Measurements from ENCODE around the gene SARDH.

SARDH gene

DNA sequence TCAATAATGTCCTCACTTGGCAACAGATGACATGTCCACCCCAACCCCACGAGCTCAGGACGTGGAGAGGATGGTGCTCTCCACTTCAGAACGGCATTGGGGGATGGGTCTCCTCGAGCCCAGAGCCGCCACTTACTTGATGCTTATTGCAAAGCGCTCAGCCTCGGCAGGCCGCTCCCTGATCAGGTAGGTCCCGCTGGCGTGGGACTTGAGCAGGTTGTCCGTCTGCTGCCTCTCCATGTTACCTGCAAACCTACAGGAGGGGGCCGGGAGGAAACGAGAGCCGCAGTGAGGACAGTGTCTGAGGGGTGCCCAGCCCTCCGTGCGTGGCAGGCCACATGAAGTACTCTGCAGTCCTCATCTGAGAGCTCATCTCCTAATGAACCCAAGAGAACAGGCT lies 36.6 kb upstream of the SARDH start:
- H3K4me3 ChIP-seq (ENCODE audit: low read depth, low read length): no peak overlapping the region
- DNase-seq (ENCODE audit: low read depth): no peak
- TF ChIP-seq, protein P1, sequence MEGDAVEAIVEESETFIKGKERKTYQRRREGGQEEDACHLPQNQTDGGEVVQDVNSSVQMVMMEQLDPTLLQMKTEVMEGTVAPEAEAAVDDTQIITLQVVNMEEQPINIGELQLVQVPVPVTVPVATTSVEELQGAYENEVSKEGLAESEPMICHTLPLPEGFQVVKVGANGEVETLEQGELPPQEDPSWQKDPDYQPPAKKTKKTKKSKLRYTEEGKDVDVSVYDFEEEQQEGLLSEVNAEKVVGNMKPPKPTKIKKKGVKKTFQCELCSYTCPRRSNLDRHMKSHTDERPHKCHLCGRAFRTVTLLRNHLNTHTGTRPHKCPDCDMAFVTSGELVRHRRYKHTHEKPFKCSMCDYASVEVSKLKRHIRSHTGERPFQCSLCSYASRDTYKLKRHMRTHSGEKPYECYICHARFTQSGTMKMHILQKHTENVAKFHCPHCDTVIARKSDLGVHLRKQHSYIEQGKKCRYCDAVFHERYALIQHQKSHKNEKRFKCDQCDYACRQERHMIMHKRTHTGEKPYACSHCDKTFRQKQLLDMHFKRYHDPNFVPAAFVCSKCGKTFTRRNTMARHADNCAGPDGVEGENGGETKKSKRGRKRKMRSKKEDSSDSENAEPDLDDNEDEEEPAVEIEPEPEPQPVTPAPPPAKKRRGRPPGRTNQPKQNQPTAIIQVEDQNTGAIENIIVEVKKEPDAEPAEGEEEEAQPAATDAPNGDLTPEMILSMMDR (IDR thresholded peaks at IDR 0.05; ENCODE audit: insufficient read depth, low read depth, low read length, missing control alignments): no peak

DNA sequence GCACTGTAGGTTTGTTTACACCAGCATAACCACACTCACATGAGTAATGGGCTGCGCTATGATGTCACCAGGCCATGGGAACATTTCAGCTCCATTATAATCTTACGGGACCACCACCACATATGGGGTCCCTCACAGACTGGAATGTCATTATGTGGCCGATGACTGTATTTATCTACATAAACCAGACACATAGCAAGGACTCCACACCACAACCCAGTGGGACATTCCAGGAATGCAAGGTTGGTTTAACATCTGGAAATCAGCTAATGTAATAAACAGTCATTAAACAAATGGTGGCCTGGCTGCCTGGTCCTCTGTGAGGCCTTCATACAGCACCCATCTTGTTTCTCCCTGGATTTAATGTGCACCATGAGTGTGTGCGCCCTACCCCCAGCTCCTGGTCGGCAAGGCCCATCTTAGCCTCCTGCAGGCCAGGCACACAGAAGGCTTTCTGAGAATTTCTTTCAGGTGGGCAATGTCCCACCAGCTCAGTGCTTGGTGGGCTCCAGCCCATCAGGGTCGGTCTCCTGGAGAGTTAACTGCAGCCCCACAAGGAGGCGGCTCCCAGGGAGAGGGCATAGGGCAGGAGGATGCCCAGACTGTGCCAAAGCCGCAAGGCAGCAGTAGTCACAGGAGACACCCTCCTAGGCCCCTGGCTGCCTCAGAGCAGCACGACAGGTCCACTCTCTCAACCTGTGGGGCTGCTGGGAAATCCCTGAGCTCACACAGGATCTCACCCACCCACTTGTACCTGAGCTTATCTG lies 35.9 kb upstream of the SARDH start:
- H3K4me3 ChIP-seq (ENCODE audit: low read depth, low read length): no peak overlapping the region
- TF ChIP-seq, protein P1 (IDR thresholded peaks at IDR 0.05; ENCODE audit: insufficient read depth, low read depth, low read length, missing control alignments): no peak
- DNase-seq (ENCODE audit: low read depth): no peak

DNA sequence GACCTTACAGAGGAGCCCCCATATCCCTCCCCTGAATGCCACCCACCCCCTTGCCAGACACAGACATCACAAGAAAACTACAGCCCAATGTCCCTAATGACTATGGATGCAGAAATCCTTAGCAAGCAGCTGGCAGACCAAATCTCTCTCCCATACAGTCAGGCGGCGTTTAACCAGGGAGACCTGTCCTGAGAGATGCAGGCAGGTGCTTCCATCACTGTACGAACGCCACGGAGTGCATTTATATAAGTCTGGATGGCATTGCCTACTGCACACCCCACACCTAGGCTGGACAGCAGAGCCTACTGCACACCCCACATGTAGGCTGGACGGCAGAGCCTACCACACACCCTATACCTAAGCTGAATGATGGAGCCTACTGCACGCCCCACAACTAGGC lies 34.4 kb upstream of the SARDH start:
- DNase-seq (ENCODE audit: low read depth): no peak

DNA sequence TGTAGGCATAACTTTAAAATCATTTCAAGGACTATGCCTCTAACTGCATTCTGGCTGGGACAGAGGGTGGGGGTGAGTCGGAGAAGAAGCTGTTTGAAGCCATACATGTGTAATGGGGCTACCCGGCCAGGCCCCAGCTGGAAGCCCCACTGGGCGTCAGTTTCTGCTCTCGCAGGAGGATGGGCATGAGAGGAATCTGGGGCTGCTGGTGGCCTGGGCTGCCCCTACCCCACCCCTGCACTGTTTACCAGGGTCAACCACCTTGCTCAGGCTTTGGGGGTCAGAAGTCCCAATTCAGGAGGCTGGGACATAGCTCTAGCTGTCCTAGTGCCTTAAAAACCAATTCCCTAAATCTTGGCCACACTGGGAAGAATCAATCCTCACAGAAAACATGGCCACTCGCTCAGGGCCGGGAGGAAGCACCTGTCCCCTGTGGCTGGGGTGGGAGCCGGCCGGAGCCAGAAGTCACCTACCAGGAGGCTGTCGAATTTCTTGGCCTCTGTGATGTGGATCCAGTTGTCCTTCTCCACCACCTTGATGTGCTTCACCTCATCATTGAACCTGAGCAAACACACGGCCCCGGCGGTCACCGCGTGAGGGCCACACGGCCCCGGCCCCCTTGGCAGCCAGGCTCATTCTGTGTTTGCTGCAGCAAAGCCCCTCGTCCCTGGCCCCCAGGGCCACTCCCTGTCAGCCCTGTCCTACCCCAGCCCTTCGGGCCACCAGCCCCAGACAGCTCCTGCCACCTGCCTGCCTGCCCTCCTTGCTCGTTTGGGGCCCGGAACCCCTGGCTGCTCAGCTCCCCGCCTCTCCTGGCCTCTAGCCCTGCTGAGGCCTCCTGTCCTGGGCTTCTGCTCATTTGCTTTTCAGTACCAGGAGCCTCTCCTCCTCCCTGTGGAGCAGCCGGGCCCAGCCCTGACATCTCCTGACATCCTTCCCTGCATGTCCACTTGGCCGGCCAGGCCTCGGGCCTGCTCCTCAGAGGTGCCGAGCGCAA lies 33.6 kb upstream of the SARDH start:
- TF ChIP-seq, protein P1 (IDR thresholded peaks at IDR 0.05; ENCODE audit: insufficient read depth, low read depth, low read length, missing control alignments): no peak
- no peak overlapping the region for H3K4me3 ChIP-seq (ENCODE audit: low read depth, low read length)
- DNase-seq (ENCODE audit: low read depth): no peak

More for the DNA sequence above, 34.4 kb upstream of the SARDH start:
- H3K4me3 ChIP-seq (ENCODE audit: low read depth, low read length): no peak overlapping the region
- TF ChIP-seq, protein P1 (IDR thresholded peaks at IDR 0.05; ENCODE audit: insufficient read depth, low read depth, low read length, missing control alignments): no peak

DNA sequence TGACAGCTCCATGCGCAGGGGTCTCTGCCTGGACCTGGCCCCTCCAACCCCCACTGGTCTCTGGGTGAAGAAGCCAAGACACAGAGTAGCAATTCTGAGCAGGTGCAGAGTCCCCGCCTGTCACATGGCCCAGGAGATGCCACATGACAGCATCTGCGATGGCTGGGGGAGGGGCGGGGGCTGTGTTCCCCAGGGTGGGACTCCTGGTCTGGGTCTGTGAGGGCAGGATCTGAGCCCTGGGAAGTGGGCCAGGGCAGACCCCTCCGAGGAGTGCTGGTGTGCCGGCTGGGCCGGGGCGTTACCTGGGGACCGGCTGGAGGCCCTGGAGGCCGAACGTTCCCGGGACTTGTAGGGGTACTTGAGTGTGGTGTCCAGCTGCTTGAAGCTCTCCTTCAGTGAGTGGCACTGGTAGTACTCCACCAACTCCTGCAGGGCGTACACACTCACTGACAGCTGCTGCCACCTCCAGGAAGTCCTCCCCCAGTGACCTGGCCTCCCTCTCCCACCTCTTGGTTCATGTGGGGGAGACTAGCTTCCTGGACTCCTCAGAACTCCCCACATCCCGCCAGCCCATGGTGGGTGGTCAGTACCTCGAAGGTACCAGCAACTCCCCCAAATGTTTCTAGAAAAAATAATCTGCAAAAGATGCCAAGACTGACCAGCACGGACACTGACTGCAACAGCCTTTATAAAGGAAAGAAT lies 32.1 kb upstream of the SARDH start:
- no peak for DNase-seq (ENCODE audit: low read depth)
- no peak overlapping the region for H3K4me3 ChIP-seq (ENCODE audit: low read depth, low read length)
- TF ChIP-seq, protein P1 (IDR thresholded peaks at IDR 0.05; ENCODE audit: insufficient read depth, low read depth, low read length, missing control alignments): no peak

DNA sequence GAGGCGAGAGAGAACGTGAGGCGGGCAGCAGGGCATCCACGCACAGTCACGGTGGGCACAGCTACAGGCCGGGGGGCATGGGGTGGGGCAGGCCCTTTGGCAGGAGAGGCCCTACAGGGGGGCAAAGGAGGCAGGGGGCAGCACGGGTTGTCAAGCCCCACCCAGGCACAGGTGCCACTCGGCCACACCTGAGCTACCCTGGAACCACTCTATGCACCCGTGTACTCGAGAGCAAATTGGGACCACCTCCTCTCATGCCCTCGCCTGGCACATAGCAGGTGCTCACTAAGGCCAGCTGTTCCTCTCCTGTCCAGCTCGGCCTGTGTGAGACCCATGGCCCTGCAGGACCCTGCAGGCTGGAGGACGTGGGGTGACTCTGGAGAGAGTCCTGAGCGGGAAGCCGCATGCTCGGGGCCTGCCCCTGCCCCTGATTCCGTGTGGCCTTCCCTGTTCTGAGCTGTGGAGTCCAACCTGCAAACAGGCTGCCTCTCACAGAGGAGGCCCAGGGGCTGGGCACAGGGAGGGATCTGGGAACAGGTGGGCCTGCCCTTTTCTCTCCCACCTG lies 31.4 kb upstream of the SARDH start:
- H3K4me3 ChIP-seq (ENCODE audit: low read depth, low read length): no peak overlapping the region
- no peak for DNase-seq (ENCODE audit: low read depth)
- TF ChIP-seq, protein P1 (IDR thresholded peaks at IDR 0.05; ENCODE audit: insufficient read depth, low read depth, low read length, missing control alignments): no peak

Data from GM12865 (cell line).